Body of pancreas (tissue), 4 donors: ENCODE results near the gene CCDC12. TPM values are rescaled to one million over a fixed set of nuclear protein-coding genes. Genes with fewer than 3 reads are reported as not detected.
A peak's percentile ranks its signal among the peaks of the same experiment; 100 is the strongest.

Source experiments
- ATAC-seq: fragments of 150-250 bp; one replicate; pipeline ENCODE4 v1.9.1; 2016
- DNase-seq, 4 donors: peaks; one replicate each; pipeline ENCODE4 v3.0.0-alpha.2; 2019
- H3K27ac ChIP-seq, 4 donors: fragments of 200-600 bp; sonication (generic); 1 replicate in 3 of 4; 2 replicates in 1 of 4; pipeline versions ENCODE4 v1.5.1 to v1.6.1; 2016 to 2019; ENCODE audit warnings: mild to moderate bottlenecking in 1 of 4, mixed read lengths in 1 of 4, moderate library complexity in 1 of 4
- H3K27me3 ChIP-seq, 2 donors: fragments of 200-600 bp; sonication (generic); one replicate each; pipeline ENCODE4 v1.6.0; 2016; ENCODE audit warnings: mild to moderate bottlenecking in 1 of 2
- H3K36me3 ChIP-seq, 2 donors: fragments of 200-600 bp; sonication (generic); replicated peaks in 1 of 2; 2 replicates each; pipeline ENCODE4 v1.5.1; 2016; ENCODE audit warnings: low read depth in 2 of 2; ENCODE audit not compliant: insufficient read depth in 1 of 2
- H3K4me1 ChIP-seq: fragments of 200-600 bp; sonication (generic); one replicate; pipeline ENCODE4 v1.6.0; 2016
- H3K4me3 ChIP-seq, 2 donors: fragments of 200-600 bp; sonication (generic); 1 replicate in 1 of 2; 2 replicates in 1 of 2; pipeline ENCODE4 v1.5.1; 2016 to 2019
- H3K9me3 ChIP-seq, 3 donors: fragments of 200-600 bp; sonication (generic); 1 replicate in 2 of 3; 2 replicates in 1 of 3; pipeline ENCODE4 v1.5.1; 2016
- CTCF ChIP-seq, 7 experiments: fragments of 450-650 bp in 4 of 7; fragments of 200-600 bp in 3 of 7; sonication (generic) in 3 of 7; IDR thresholded peaks; one replicate each; pipeline ENCODE4 v1.5.1; 2016 to 2019; ENCODE audit warnings: antibody characterized with exemption in 7 of 7
- POLR2A ChIP-seq, 3 donors: fragments of 450-650 bp; IDR thresholded peaks; one replicate each; pipeline ENCODE4 v1.6.1; 2016; ENCODE audit warnings: antibody characterized with exemption in 3 of 3, mild to moderate bottlenecking in 2 of 3
- WGBS, 2 donors: methylation state at CpG; one replicate each; pipeline ENCODE4 v1.1.5; 2017; 5-methylcytosine and 5-hydroxymethylcytosine counted together
- intact Hi-C: fragments of 100-400 bp; cut with DNase I; formaldehyde crosslinking; loops from one replicate; pipeline ENCODE4 v1.15.1; 2023
- total RNA-seq, 2 donors: library from RNA; depleted of rRNA; stranded (reverse); fragments of >200 nt; gene quantifications; one replicate each; pipeline ENCODE4 v1.1.0, GENCODE V29; 2016

The CCDC12 gene
- total RNA-seq, 2 donors from 2014 or later = 25.4 to 67.2 TPM

- H3K9me3 ChIP-seq = no peaks in the 10 kb centered on the region
- H3K27ac ChIP-seq = no peak overlapping the region
- no peak for TF ChIP-seq CTCF (IDR thresholded peaks at IDR 0.05)
- TF ChIP-seq POLR2A (IDR thresholded peaks at IDR 0.05) = no peak
- no peak for ATAC-seq
- no peaks in the 10 kb centered on the region for H3K36me3 ChIP-seq
- no peak overlapping the region for H3K4me3 ChIP-seq
- 76 to 86% methylated on average over 10 to 20 of the region's 21 CpGs for WGBS, 2 donors
- H3K27me3 ChIP-seq = peaks cover 0 to under 1% of the 10 kb centered on the region in 2 donors
- DNase-seq = peak in 1 of 4 donors; percentile 14
- peaks cover 8% of the 10 kb centered on the region for H3K4me1 ChIP-seq
- intact Hi-C loops = loop anchor here (5.0 kb wide), 1 partner anchor 196 kb away; no protein-coding TSS in a partner anchor
Measured at GRCh38 chr3:46903341-46904302, 72.9 kb downstream of the CCDC12 start.

GRCh38 chr3:46902188-46902631, 74.3 kb downstream of the CCDC12 start:
- Histone ChIP-seq H3K36me3 (no peaks in the 10 kb centered on the region), H3K27ac (no peak overlapping the region), H3K27me3 (peaks cover 0 to 5% of the 10 kb centered on the region in 2 donors), H3K4me3 (no peak overlapping the region), H3K9me3 (no peaks in the 10 kb centered on the region), H3K4me1 (peaks cover 7% of the 10 kb centered on the region)
- TF ChIP-seq POLR2A (IDR thresholded peaks at IDR 0.05) (no peak), CTCF (IDR thresholded peaks at IDR 0.05) (no peak)
- DNase-seq = no peak
- WGBS, 2 donors = 69 to 86% methylated on average over 7 to 15 of the region's 15 CpGs
- ATAC-seq = no peak
- intact Hi-C loops = loop anchor here (5.0 kb wide), 1 partner anchor 195 kb away; no protein-coding TSS in a partner anchor

- peaks cover 7% of the 10 kb centered on the region for H3K4me1 ChIP-seq
- DNase-seq = no peak
- no peak for ATAC-seq
- no peak overlapping the region for H3K27ac ChIP-seq
- no peaks in the 10 kb centered on the region for H3K36me3 ChIP-seq
- no peak for TF ChIP-seq CTCF (IDR thresholded peaks at IDR 0.05)
- no peak for TF ChIP-seq POLR2A (IDR thresholded peaks at IDR 0.05)
- H3K9me3 ChIP-seq = no peaks in the 10 kb centered on the region
- peaks cover 0 to 5% of the 10 kb centered on the region in 2 donors for H3K27me3 ChIP-seq
- intact Hi-C loops = loop anchor here (5.0 kb wide), 1 partner anchor 194 kb away; no protein-coding TSS in a partner anchor
- H3K4me3 ChIP-seq = no peak overlapping the region
- 72 to 85% methylated on average over 5 to 15 of the region's 17 CpGs for WGBS, 2 donors
Measured at GRCh38 chr3:46901591-46902187, 74.9 kb downstream of the CCDC12 start.

DNA sequence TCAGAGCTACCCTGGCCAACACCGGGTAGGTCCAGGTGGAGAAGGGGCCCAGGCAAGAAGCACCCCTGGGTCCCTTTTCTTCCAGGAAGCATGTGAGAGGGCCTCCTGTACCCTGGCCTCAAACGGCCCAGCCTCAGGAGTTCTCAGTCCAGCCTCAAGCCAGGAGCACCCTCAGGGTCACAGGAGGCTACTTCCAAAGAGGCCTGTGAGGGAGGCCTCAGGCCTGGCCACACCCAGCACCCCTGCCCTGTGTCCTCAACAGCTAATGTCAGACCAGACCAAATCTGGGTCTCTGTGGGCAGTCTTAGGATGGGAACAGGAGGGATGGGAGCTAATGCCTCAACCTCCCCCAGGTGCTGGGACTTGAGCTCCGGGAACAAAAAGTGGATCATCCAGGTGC, 75.5 kb downstream of the CCDC12 start:
- peaks cover 7% of the 10 kb centered on the region for H3K4me1 ChIP-seq
- H3K4me3 ChIP-seq = no peak overlapping the region
- intact Hi-C loops = loop anchor here (5.0 kb wide), 1 partner anchor 194 kb away; no protein-coding TSS in a partner anchor
- TF ChIP-seq CTCF (IDR thresholded peaks at IDR 0.05) = no peak
- no peak for TF ChIP-seq POLR2A (IDR thresholded peaks at IDR 0.05)
- H3K9me3 ChIP-seq = no peaks in the 10 kb centered on the region
- no peak overlapping the region for H3K27ac ChIP-seq
- H3K27me3 ChIP-seq = peaks cover 0 to 5% of the 10 kb centered on the region in 2 donors
- 20 to 81% methylated on average over 1 to 3 of the region's 3 CpGs for WGBS, 2 donors
- DNase-seq (no peak), ATAC-seq (no peak)
- H3K36me3 ChIP-seq = no peaks in the 10 kb centered on the region
